ENCODE measurements around the gene ARMC3. TPM values are rescaled to one million over a fixed set of nuclear protein-coding genes. Genes with fewer than 3 reads are reported as not detected.

The ARMC3 gene
- total RNA-seq, 3 donors from 2014 or later, result not detected

DNA sequence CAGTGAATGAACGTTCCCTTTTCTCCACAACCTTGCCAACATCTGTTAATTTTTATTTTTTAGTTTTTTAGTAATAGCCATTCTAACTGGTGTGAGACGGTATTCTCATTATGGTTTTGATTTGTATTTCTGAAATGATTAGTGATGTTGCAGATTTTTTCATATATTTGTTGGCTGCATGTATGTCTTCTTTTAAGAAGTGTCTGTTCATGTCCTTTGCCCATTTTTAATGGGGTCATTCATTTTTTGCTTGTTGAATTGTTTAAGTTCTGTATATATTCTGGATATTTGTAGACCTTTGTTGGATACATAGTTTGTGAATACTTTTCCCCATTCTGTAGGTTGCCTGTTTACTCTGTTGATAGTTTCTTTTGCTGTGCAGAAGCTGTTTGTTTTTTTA, 93.6 kb downstream of the ARMC3 start:
- ATAC-seq, result no peak
- H3K4me3 ChIP-seq, result no peak overlapping the region
- no peak for DNase-seq
- no peaks in the 10 kb centered on the region for H3K36me3 ChIP-seq (ENCODE audit: low read depth)
- intact Hi-C loops (cut with DNase I, micrococcal nuclease), result no loop called here
- H3K4me1 ChIP-seq (ENCODE audit: low read depth), result no peaks in the 10 kb centered on the region
- no peaks in the 10 kb centered on the region for H3K9me3 ChIP-seq
- TF ChIP-seq CTCF (IDR thresholded peaks at IDR 0.05), result no peak

GRCh38 chr10:23024002-23024401, 96.1 kb downstream of the ARMC3 start:
- Histone ChIP-seq H3K4me1 (ENCODE audit: low read depth) (no peaks in the 10 kb centered on the region), H3K9me3 (no peaks in the 10 kb centered on the region), H3K36me3 (ENCODE audit: low read depth) (no peaks in the 10 kb centered on the region), H3K4me3 (no peak overlapping the region)
- TF ChIP-seq CTCF (IDR thresholded peaks at IDR 0.05), result no peak
- ATAC-seq, result no peak
- intact Hi-C loops (cut with DNase I, micrococcal nuclease), result no loop called here
- DNase-seq, result no peak

DNA sequence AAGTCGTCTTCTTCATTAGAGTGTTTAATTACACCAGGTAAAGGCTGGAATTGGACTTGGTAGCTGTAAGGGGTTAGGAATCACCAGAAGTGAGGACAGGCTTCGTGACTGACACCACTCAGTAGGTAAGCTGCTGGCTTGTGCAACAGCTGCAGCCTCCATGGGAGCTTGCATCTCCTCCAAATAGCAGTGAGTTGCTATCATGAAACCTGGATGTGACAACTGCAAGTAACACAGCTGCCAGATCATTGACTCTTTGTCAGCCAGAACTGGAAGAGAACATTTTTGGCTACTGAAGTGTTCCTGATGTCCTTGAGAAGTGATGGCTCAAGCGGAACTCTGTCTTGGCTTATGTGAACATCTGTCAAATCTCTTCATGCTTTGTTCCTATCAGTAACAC, 103.5 kb downstream of the ARMC3 start:
- no peak for ATAC-seq
- TF ChIP-seq CTCF (IDR thresholded peaks at IDR 0.05), result no peak
- no peak overlapping the region for H3K4me3 ChIP-seq
- H3K4me1 ChIP-seq (ENCODE audit: low read depth), result no peaks in the 10 kb centered on the region
- H3K36me3 ChIP-seq (ENCODE audit: low read depth), result no peaks in the 10 kb centered on the region
- DNase-seq, result no peak
- H3K9me3 ChIP-seq, result no peaks in the 10 kb centered on the region
- intact Hi-C loops (cut with DNase I, micrococcal nuclease), result no loop called here

GRCh38 chr10:23034790-23035189, 106.9 kb downstream of the ARMC3 start:
- H3K9me3 ChIP-seq, result no peaks in the 10 kb centered on the region
- no peak for ATAC-seq
- H3K4me1 ChIP-seq (ENCODE audit: low read depth), result no peaks in the 10 kb centered on the region
- no peak for DNase-seq
- no peaks in the 10 kb centered on the region for H3K36me3 ChIP-seq (ENCODE audit: low read depth)
- no peak for TF ChIP-seq CTCF (IDR thresholded peaks at IDR 0.05)
- intact Hi-C loops (cut with DNase I, micrococcal nuclease), result no loop called here
- H3K4me3 ChIP-seq, result no peak overlapping the region

- Histone ChIP-seq H3K9me3 (no peaks in the 10 kb centered on the region), H3K36me3 (ENCODE audit: low read depth) (no peaks in the 10 kb centered on the region), H3K4me1 (ENCODE audit: low read depth) (no peaks in the 10 kb centered on the region), H3K4me3 (no peak overlapping the region)
- intact Hi-C loops (cut with DNase I, micrococcal nuclease), result no loop called here
- no peak for TF ChIP-seq CTCF (IDR thresholded peaks at IDR 0.05)
- ATAC-seq (peak; percentile 15), DNase-seq (no peak)
These were observed 107.7 kb downstream of the ARMC3 start for GRCh38 chr10:23035569-23035968.

GRCh38 chr10:23037152-23037551, 109.3 kb downstream of the ARMC3 start:
- intact Hi-C loops (cut with DNase I, micrococcal nuclease), result no loop called here

More at GRCh38 chr10:23037152-23037551, 109.3 kb downstream of the ARMC3 start:
- Histone ChIP-seq H3K36me3 (ENCODE audit: low read depth) (no peaks in the 10 kb centered on the region), H3K4me1 (ENCODE audit: low read depth) (no peaks in the 10 kb centered on the region), H3K4me3 (no peak overlapping the region), H3K9me3 (no peaks in the 10 kb centered on the region)
- no peak for TF ChIP-seq CTCF (IDR thresholded peaks at IDR 0.05)
- ATAC-seq (no peak), DNase-seq (no peak)

All from mucosa of descending colon (tissue), 3 donors.